Thoracic aorta (tissue), 2 donors: ENCODE results near the gene AJM1. TPM values are rescaled to one million over a fixed set of nuclear protein-coding genes. Genes with fewer than 3 reads are reported as not detected.

Experiments
- ATAC-seq: fragments of 150-250 bp; one replicate; pipeline ENCODE4 v1.8.0; 2017; ENCODE audit warnings: low read depth; ENCODE audit not compliant: insufficient number of reproducible peaks, low FRiP score
- DNase-seq: peaks from one replicate; pipeline ENCODE4 v3.0.0-alpha.2; 2020; ENCODE audit warnings: low spot score
- H3K27ac ChIP-seq, 2 donors: fragments of 200-600 bp; sonication (generic); 1 replicate in 1 of 2; 2 replicates in 1 of 2; pipeline ENCODE4 v1.5.1; 2016; ENCODE audit warnings: mild to moderate bottlenecking in 2 of 2, moderate library complexity in 2 of 2
- H3K27me3 ChIP-seq: fragments of 200-600 bp; sonication (generic); replicated peaks from 2 replicates; pipeline ENCODE4 v1.6.0; 2016; ENCODE audit warnings: mild to moderate bottlenecking; ENCODE audit not compliant: insufficient read depth
- H3K36me3 ChIP-seq: fragments of 200-600 bp; sonication (generic); one replicate; pipeline ENCODE4 v1.5.1; 2016
- H3K4me1 ChIP-seq, 2 donors: fragments of 200-600 bp; sonication (generic); 1 replicate in 1 of 2; 2 replicates in 1 of 2; pipeline versions ENCODE4 v1.5.1 to v1.6.0; 2016; ENCODE audit warnings: low read depth in 2 of 2, mild to moderate bottlenecking in 1 of 2; ENCODE audit not compliant: control insufficient read depth in 1 of 2
- H3K4me3 ChIP-seq: fragments of 200-600 bp; sonication (generic); 2 replicates; pipeline ENCODE4 v1.5.1; 2016; ENCODE audit warnings: mild to moderate bottlenecking
- H3K9me3 ChIP-seq: fragments of 200-600 bp; sonication (generic); 2 replicates; pipeline ENCODE4 v1.5.1; 2016
- total RNA-seq, 2 donors: library from RNA; depleted of rRNA; stranded (reverse); fragments of >200 nt; gene quantifications; one replicate each; pipeline versions ENCODE4 v1.1.0 to v1.2.3, GENCODE V29; 2016
- TF ChIP-seq, protein P1 (sequence below): fragments of 200-600 bp; sonication (generic); IDR thresholded peaks from one replicate; pipeline ENCODE4 v1.5.1; 2019; ENCODE audit warnings: antibody characterized with exemption

The AJM1 gene
- total RNA-seq, 2 donors from 2014 or later: 7.3 to 9.2 TPM

DNA sequence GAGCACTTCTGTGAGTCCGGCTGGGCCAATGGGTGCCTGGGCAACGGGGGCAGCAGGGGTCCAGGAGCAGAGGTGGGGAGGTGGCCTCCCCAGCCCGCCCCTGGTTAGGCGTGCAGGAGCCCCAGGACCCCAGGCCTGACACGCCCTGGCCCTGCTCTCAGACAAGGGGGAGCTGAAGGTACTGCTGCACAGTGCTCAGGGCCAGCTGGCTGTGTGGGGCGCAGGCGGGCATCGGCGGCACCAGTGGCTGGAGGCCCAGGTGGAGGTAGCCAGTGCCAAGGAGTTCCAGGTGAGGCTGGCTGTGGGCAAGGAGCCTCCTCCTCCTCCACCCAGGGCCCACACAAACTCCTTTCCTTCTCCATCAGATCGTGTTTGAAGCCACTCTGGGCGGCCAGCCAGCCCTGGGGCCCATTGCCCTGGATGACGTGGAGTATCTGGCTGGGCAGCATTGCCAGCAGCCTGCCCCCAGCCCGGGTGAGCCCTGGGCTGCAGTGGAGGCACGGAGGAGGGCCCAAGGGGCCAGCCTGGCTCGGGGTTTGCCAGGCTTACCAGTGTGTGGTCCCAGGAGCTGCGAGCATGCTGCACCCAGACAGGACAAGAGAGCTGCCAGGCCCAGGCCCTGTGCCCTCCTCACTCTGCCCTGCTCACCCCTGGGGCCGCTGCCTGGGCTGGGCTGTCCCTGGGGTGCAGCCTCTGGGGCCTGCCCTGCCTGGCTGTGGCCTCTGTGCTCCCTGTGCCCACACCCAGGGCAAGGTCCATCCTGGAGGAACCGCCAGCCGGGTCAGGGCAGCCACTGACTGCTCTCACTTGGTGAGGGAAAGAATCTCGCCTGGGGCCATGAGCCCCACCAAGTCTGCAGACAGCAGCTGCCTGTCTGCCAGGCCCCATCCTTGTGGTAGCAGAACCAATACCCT, 16.8 kb downstream of the AJM1 start:
- Histone ChIP-seq H3K36me3 (peaks cover 16% of the 10 kb centered on the region), H3K27me3 (no peaks in the 10 kb centered on the region), H3K4me1 (peaks cover 0 to 28% of the 10 kb centered on the region in 2 donors), H3K9me3 (no peaks in the 10 kb centered on the region), H3K4me3 (no peak overlapping the region), H3K27ac (peak overlapping the region in 1 of 2 donors; percentile 43)
- TF ChIP-seq, protein P1, sequence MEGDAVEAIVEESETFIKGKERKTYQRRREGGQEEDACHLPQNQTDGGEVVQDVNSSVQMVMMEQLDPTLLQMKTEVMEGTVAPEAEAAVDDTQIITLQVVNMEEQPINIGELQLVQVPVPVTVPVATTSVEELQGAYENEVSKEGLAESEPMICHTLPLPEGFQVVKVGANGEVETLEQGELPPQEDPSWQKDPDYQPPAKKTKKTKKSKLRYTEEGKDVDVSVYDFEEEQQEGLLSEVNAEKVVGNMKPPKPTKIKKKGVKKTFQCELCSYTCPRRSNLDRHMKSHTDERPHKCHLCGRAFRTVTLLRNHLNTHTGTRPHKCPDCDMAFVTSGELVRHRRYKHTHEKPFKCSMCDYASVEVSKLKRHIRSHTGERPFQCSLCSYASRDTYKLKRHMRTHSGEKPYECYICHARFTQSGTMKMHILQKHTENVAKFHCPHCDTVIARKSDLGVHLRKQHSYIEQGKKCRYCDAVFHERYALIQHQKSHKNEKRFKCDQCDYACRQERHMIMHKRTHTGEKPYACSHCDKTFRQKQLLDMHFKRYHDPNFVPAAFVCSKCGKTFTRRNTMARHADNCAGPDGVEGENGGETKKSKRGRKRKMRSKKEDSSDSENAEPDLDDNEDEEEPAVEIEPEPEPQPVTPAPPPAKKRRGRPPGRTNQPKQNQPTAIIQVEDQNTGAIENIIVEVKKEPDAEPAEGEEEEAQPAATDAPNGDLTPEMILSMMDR: no peak
- no peak for DNase-seq
- no peak for ATAC-seq

DNA sequence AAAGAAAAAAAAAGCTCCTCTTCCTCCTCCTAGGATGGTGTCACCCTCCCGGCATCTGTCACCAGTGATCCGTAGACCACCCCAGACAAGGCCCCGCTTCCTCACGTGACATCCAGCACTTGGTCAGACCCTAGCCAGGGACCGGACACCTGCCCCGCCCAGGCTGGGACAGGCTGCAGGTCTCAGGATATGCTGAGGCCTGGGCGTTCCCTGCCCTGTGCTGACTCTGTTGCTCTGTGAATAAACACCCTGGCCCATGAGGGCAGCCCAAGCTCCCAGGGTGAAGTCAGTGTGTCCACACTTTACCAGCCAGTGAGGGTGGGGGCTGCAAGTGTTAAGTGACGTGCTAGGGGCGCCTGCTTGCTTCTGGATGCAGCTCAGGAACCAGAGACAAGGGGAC, 18.3 kb downstream of the AJM1 start:
- TF ChIP-seq, protein P1: no peak
- ATAC-seq (no peak), DNase-seq (no peak)
- no peak overlapping the region for H3K27ac ChIP-seq
- no peak overlapping the region for H3K4me3 ChIP-seq
- peaks cover 16% of the 10 kb centered on the region for H3K36me3 ChIP-seq
- H3K9me3 ChIP-seq: no peaks in the 10 kb centered on the region
- no peaks in the 10 kb centered on the region for H3K27me3 ChIP-seq
- H3K4me1 ChIP-seq: peaks cover 8 to 40% of the 10 kb centered on the region in 2 donors

DNA sequence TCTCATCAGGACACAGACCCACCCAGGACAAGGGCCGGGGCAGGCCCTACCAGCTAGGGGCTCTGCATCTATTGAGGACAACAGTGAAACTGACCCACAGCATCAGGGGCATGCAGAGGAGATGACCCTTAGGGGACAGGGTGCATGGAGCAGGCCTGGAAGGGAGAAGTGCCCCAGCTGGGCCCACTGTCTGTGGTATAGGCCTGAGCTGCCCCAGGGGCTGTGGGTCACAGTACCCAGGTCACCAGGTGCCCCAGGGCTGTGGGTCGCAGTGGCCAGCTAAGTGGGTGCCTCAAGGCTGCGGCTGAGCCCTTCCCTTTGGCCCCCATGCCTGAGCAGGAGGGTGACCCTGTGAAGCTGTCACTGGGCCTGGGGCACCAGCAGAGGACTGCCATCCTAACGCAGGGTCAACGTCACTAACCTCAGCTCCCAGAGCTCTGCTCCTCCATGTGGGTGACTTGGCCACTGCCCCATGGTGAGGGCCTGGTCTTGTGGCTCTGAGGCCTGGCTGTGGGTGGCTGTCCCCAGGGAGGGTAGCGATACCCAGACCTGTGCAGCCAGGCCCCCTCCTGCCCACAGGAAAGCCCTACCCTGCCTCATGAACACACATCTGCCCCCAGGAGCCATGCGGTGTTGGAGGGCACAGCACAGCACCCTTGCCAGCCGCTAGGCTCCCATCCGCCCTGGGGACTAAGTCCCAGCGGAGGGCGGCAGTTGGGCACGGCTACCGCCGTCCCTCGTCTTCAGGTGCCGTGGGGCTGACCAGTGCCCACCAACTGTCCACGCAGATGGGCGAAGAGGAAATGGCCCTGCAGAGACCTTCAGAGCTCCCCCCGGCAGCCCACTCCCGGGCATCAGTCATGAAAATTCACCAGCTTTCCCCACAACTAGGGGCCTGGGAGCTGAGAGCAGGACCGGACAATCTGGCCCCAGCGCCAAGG, 18.9 kb downstream of the AJM1 start:
- TF ChIP-seq, protein P1: no peak
- peaks cover 8 to 40% of the 10 kb centered on the region in 2 donors for H3K4me1 ChIP-seq
- no peak overlapping the region for H3K4me3 ChIP-seq
- DNase-seq: no peak
- H3K36me3 ChIP-seq: peaks cover 16% of the 10 kb centered on the region
- no peak overlapping the region for H3K27ac ChIP-seq
- H3K9me3 ChIP-seq: no peaks in the 10 kb centered on the region
- no peak for ATAC-seq
- H3K27me3 ChIP-seq: no peaks in the 10 kb centered on the region

DNA sequence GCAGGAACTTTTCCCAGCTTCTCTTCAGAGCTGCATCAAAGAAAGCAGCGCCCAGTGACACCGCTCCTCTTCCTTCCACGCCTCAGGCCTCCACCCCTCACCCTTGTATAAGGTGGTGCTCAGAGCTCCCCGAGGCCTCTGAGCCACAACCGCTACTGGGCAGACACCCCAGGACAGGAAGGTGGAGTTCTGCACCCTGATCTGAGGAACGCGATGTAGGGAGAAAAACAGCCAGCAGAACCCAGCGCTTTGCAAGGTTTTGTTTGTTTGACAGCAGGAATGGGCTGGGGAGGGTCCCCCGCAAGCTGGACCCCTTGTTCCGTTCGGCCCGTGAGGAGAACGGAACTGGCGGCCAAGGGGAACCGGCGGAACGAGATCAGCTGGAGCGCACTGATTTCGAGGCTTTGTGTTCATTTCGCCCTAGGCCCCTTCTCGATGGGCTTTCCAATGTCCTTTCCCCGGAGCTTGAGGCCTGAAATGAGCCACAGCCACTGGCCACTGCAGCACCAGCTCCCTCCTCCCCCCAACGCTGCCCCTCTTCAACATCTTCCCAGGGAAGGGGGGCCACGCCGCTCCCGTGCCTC, 19.7 kb downstream of the AJM1 start:
- H3K4me1 ChIP-seq: peaks cover 12 to 42% of the 10 kb centered on the region in 2 donors
- ATAC-seq: no peak
- H3K27me3 ChIP-seq: no peaks in the 10 kb centered on the region
- H3K36me3 ChIP-seq: peaks cover 16% of the 10 kb centered on the region
- no peak overlapping the region for H3K27ac ChIP-seq
- TF ChIP-seq, protein P1: no peak
- DNase-seq: no peak
- no peaks in the 10 kb centered on the region for H3K9me3 ChIP-seq
- no peak overlapping the region for H3K4me3 ChIP-seq
